Measurements from ENCODE around the gene FGF11. TPM values are rescaled to one million over a fixed set of nuclear protein-coding genes. Genes with fewer than 3 reads are reported as not detected.

FGF11 gene
- total and polyA plus RNA-seq, 4 donors: 0.47 to 3.5 (median 0.66) TPM

GRCh38 chr17:7406235-7406825 is 33.0 kb upstream of the FGF11 start:
- Histone ChIP-seq H3K4me1 (ENCODE audit: control insufficient read depth in 5 of 5, insufficient read depth in 5 of 5, low read length in 5 of 5) (peaks cover 0 to 13% (median 7%) of the 10 kb centered on the region in 5 donors), H3K27me3 (ENCODE audit: control insufficient read depth in 3 of 3, insufficient read depth in 3 of 3, low read length in 2 of 3) (no peaks in the 10 kb centered on the region), H3K9me3 (ENCODE audit: control insufficient read depth in 4 of 4, insufficient read depth in 3 of 4, low read length in 3 of 4) (no peaks in the 10 kb centered on the region), H3K9ac (ENCODE audit: insufficient read depth in 1 of 2, low read length in 2 of 2) (no peak overlapping the region), H3K36me3 (ENCODE audit: control insufficient read depth in 4 of 4, insufficient read depth in 4 of 4, low read length in 4 of 4) (peaks cover 0 to 4% (median 2%) of the 10 kb centered on the region in 4 donors), H3K4me3 (no peak overlapping the region), H3K27ac (ENCODE audit: low read depth in 1 of 2, low read length in 1 of 2) (no peak overlapping the region)
- ATAC-seq (ENCODE audit: insufficient read depth, low FRiP score) (no peak), DNase-seq (peak in 1 of 3 donors; percentile 17)
- TF ChIP-seq CTCF (IDR thresholded peaks at IDR 0.05; ENCODE audit: control extremely low read depth, extremely low read depth): no peak
- 65 to 73% methylated on average over 12 of the region's 12 CpGs for WGBS, 2 donors

GRCh38 chr17:7407082-7407481 is 32.2 kb upstream of the FGF11 start:
- ATAC-seq (ENCODE audit: insufficient read depth, low FRiP score) (no peak), DNase-seq (no peak)
- peaks cover 0 to 13% (median 7%) of the 10 kb centered on the region in 5 donors for H3K4me1 ChIP-seq (ENCODE audit: control insufficient read depth in 5 of 5, insufficient read depth in 5 of 5, low read length in 5 of 5)
- peaks cover 0 to 4% (median 2%) of the 10 kb centered on the region in 4 donors for H3K36me3 ChIP-seq (ENCODE audit: control insufficient read depth in 4 of 4, insufficient read depth in 4 of 4, low read length in 4 of 4)
- no peaks in the 10 kb centered on the region for H3K27me3 ChIP-seq (ENCODE audit: control insufficient read depth in 3 of 3, insufficient read depth in 3 of 3, low read length in 2 of 3)
- WGBS, 2 donors: 87 to 91% methylated on average over 13 of the region's 13 CpGs
- H3K9me3 ChIP-seq (ENCODE audit: control insufficient read depth in 4 of 4, insufficient read depth in 3 of 4, low read length in 3 of 4): no peaks in the 10 kb centered on the region
- H3K4me3 ChIP-seq: no peak overlapping the region
- no peak overlapping the region for H3K9ac ChIP-seq (ENCODE audit: insufficient read depth in 1 of 2, low read length in 2 of 2)
- TF ChIP-seq CTCF (IDR thresholded peaks at IDR 0.05; ENCODE audit: control extremely low read depth, extremely low read depth): no peak
- H3K27ac ChIP-seq (ENCODE audit: low read depth in 1 of 2, low read length in 1 of 2): no peak overlapping the region

- no peak within 1 kb of the TSS for H3K27ac ChIP-seq (ENCODE audit: low read depth in 1 of 2, low read length in 1 of 2)
- TF ChIP-seq CTCF (IDR thresholded peaks at IDR 0.05; ENCODE audit: control extremely low read depth, extremely low read depth): no peak
- WGBS, 2 donors: 43 to 60% methylated on average over 8 to 11 of the region's 12 CpGs
- DNase-seq: no peak
- no peak for ATAC-seq (ENCODE audit: insufficient read depth, low FRiP score)
- H3K9ac ChIP-seq (ENCODE audit: insufficient read depth in 1 of 2, low read length in 2 of 2): no peak within 1 kb of the TSS
- peaks cover 0 to 4% (median 2%) of the 10 kb centered on the region in 4 donors for H3K36me3 ChIP-seq (ENCODE audit: control insufficient read depth in 4 of 4, insufficient read depth in 4 of 4, low read length in 4 of 4)
- peaks cover 0 to 11% (median 6%) of the 10 kb centered on the region in 5 donors for H3K4me1 ChIP-seq (ENCODE audit: control insufficient read depth in 5 of 5, insufficient read depth in 5 of 5, low read length in 5 of 5)
- H3K27me3 ChIP-seq (ENCODE audit: control insufficient read depth in 3 of 3, insufficient read depth in 3 of 3, low read length in 2 of 3): no peaks in the 10 kb centered on the region
- H3K9me3 ChIP-seq (ENCODE audit: control insufficient read depth in 4 of 4, insufficient read depth in 3 of 4, low read length in 3 of 4): no peaks in the 10 kb centered on the region
- H3K4me3 ChIP-seq: no peak within 1 kb of the TSS
These were observed 31.6 kb upstream of the FGF11 start, which contains the start of gene NLGN2 for GRCh38 chr17:7407485-7408251. Gene NLGN2 (plus strand): TSS chr17:7407845. CDS start chr17:7408256, 411 bp downstream.

Measured in lung (tissue), 12 donors.